ENCODE results near the gene RSPRY1. TPM values are rescaled to one million over a fixed set of nuclear protein-coding genes. Genes with fewer than 3 reads are reported as not detected.

Gene RSPRY1
- total RNA-seq, 4 donors from 2014 or later = 28.8 to 38.1 (median 32.1) TPM

- no peak for TF ChIP-seq CTCF (IDR thresholded peaks at IDR 0.05; ENCODE audit: low read depth)
Measured at GRCh38 chr16:57233944-57234706, 48.0 kb downstream of the RSPRY1 start.

- TF ChIP-seq CTCF (IDR thresholded peaks at IDR 0.05; ENCODE audit: low read depth) = no peak
Measured at GRCh38 chr16:57234707-57235092, 48.6 kb downstream of the RSPRY1 start.

GRCh38 chr16:57235128-57236021 lies 49.2 kb downstream of the RSPRY1 start:
- no peak for TF ChIP-seq CTCF (IDR thresholded peaks at IDR 0.05; ENCODE audit: low read depth)

- TF ChIP-seq CTCF (IDR thresholded peaks at IDR 0.05; ENCODE audit: low read depth) = no peak
Measured at GRCh38 chr16:57236022-57236350, 49.9 kb downstream of the RSPRY1 start.

GRCh38 chr16:57238682-57239081 lies 52.6 kb downstream of the RSPRY1 start:
- no peak for TF ChIP-seq CTCF (IDR thresholded peaks at IDR 0.05; ENCODE audit: low read depth)

- no peak for TF ChIP-seq CTCF (IDR thresholded peaks at IDR 0.05; ENCODE audit: low read depth)
Measured at GRCh38 chr16:57239107-57239506, 53.0 kb downstream of the RSPRY1 start.

GRCh38 chr16:57240851-57241250 lies 54.7 kb downstream of the RSPRY1 start:
- TF ChIP-seq CTCF (IDR thresholded peaks at IDR 0.05; ENCODE audit: low read depth) = no peak

All from subcutaneous adipose tissue (tissue), 4 donors.